ENCODE data around the gene TBL1XR1.

- TF ChIP-seq CTCF (conservative IDR thresholded peaks at IDR 0.05; ENCODE audit: low read depth, low read length) (no peak), EZH2 (IDR thresholded peaks at IDR 0.05; ENCODE audit: low read length, unreplicated experiment) (no peak)
Observed at GRCh38 chr3:177080122-177080521, 117.2 kb downstream of the TBL1XR1 start.

Measured in PC-3 (cell line).